ENCODE measurements around the gene FAH. TPM values are rescaled to one million over a fixed set of nuclear protein-coding genes. Genes with fewer than 3 reads are reported as not detected.

FAH gene
- total RNA-seq, 1 donor from 2014 or later: 14.6 TPM

GRCh38 chr15:80174017-80174746 lies 21.4 kb downstream of the FAH start:
- ATAC-seq: no peak

GRCh38 chr15:80175436-80175835 lies 22.6 kb downstream of the FAH start:
- ATAC-seq: no peak

GRCh38 chr15:80176443-80176842 lies 23.6 kb downstream of the FAH start:
- no peak for ATAC-seq

GRCh38 chr15:80177156-80177555 lies 24.4 kb downstream of the FAH start:
- ATAC-seq: no peak

GRCh38 chr15:80179025-80179759 lies 26.4 kb downstream of the FAH start:
- peak; percentile 85 for ATAC-seq

GRCh38 chr15:80179935-80180334 lies 27.1 kb downstream of the FAH start:
- ATAC-seq: no peak

- ATAC-seq: no peak
Observed at GRCh38 chr15:80180468-80180867, 27.7 kb downstream of the FAH start.

- ATAC-seq: no peak
Observed at GRCh38 chr15:80180986-80181385, 28.2 kb downstream of the FAH start.

- ATAC-seq: no peak
Observed at GRCh38 chr15:80182611-80183261, 29.9 kb downstream of the FAH start.

- ATAC-seq: no peak
Observed at GRCh38 chr15:80183306-80183705, 30.5 kb downstream of the FAH start.

- no peak for ATAC-seq
Observed at GRCh38 chr15:80183886-80184285, 31.1 kb downstream of the FAH start.

- no peak for ATAC-seq
Observed at GRCh38 chr15:80184554-80184953, 31.8 kb downstream of the FAH start.

- no peak for ATAC-seq
Observed at GRCh38 chr15:80185152-80185551, 32.4 kb downstream of the FAH start.

GRCh38 chr15:80186066-80186465 lies 33.3 kb downstream of the FAH start:
- no peak for ATAC-seq

- no peak for ATAC-seq
Observed at GRCh38 chr15:80186597-80186996, 33.8 kb downstream of the FAH start.

GRCh38 chr15:80188251-80188650 lies 35.5 kb downstream of the FAH start:
- peak; percentile 22 for ATAC-seq

- no peak for ATAC-seq
Observed at GRCh38 chr15:80191198-80191597, 38.4 kb downstream of the FAH start.

GRCh38 chr15:80191897-80192595 lies 39.2 kb downstream of the FAH start:
- ATAC-seq: peak; percentile 53

- no peak for ATAC-seq
Observed at GRCh38 chr15:80194186-80194585, 41.4 kb downstream of the FAH start.

- no peak for ATAC-seq
Observed at GRCh38 chr15:80194914-80195313, 42.1 kb downstream of the FAH start.

GRCh38 chr15:80199366-80199765 lies 46.6 kb downstream of the FAH start:
- no peak for ATAC-seq

- ATAC-seq: no peak
Observed at GRCh38 chr15:80199869-80200268, 47.1 kb downstream of the FAH start.

All from esophagus mucosa (tissue), 1 donor.